Measurements from ENCODE around the gene DRC3.

Gene DRC3

DNA sequence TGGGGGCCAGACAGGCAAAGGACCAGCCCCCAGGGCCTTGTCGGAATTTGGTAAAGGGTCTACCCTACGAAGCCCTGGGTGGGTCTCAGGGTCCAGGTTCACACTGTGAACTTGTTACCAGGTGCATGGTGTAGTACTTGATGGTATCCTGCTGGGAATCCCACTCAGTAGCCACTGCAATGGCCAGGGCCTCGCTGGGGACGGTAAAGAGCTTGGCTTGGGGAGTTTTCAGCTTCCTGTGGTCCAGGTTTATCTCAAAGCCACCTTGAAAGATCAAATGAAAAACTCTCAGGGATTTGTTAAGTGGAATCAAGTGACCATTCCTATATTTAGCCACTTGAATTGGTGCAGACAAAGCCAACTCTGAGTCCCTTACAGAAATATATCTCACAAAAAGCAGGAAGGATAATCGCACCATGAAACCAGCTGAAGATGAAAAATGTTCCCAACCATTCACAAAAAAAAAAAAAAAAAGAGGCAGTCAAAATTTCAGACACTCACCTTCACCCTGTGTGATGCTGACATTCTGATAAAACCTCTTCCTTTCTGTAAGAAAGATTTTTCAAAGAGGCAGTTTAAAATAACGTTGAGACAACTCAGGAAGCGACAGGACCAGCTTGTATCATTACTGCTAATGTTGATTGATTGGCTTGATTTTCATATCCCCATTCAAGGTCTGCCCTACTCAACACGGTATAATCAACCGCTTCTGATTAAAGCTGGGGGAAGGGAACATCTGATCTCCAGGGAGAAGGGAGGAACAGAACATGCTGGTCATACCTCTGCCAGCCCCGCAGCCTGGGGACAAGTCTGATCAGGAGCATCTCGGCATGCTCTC is 55.7 kb downstream of the DRC3 start:
- TF ChIP-seq, protein P1, sequence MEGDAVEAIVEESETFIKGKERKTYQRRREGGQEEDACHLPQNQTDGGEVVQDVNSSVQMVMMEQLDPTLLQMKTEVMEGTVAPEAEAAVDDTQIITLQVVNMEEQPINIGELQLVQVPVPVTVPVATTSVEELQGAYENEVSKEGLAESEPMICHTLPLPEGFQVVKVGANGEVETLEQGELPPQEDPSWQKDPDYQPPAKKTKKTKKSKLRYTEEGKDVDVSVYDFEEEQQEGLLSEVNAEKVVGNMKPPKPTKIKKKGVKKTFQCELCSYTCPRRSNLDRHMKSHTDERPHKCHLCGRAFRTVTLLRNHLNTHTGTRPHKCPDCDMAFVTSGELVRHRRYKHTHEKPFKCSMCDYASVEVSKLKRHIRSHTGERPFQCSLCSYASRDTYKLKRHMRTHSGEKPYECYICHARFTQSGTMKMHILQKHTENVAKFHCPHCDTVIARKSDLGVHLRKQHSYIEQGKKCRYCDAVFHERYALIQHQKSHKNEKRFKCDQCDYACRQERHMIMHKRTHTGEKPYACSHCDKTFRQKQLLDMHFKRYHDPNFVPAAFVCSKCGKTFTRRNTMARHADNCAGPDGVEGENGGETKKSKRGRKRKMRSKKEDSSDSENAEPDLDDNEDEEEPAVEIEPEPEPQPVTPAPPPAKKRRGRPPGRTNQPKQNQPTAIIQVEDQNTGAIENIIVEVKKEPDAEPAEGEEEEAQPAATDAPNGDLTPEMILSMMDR (IDR thresholded peaks at IDR 0.05; ENCODE audit: borderline replicate concordance, insufficient read depth, low read depth, low read length), result no peak
- no peak overlapping the region for H3K4me3 ChIP-seq (ENCODE audit: low read depth, low read length)

DNA sequence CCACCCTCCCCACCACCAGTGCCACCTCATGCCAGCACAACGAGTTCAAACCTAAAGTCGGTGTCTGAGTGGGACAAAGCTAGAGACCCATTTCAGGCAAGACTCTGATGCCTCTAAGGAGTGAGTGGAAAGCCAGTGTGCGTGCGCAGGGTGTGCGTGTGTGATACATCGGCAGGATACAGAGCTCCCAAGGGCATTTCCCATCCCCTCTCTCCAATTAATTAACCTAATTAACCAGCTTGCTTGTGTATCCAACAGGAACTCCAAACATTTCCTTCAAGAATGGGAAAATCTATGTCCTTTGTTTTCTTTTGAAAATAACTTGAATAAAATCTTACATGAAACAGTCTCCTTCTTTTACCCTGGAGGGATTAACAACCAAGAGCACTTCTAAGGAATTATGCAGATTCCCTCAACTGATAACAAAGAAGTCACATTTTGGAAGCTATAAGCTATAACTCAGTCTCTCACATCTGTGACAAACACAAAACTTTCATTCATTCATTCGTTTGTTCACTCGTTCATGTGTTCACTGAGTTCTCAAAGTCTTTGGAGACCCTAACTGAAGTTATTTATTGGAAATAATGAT is 56.4 kb downstream of the DRC3 start:
- TF ChIP-seq, protein P1 (IDR thresholded peaks at IDR 0.05; ENCODE audit: borderline replicate concordance, insufficient read depth, low read depth, low read length), result no peak
- no peak overlapping the region for H3K4me3 ChIP-seq (ENCODE audit: low read depth, low read length)

DNA sequence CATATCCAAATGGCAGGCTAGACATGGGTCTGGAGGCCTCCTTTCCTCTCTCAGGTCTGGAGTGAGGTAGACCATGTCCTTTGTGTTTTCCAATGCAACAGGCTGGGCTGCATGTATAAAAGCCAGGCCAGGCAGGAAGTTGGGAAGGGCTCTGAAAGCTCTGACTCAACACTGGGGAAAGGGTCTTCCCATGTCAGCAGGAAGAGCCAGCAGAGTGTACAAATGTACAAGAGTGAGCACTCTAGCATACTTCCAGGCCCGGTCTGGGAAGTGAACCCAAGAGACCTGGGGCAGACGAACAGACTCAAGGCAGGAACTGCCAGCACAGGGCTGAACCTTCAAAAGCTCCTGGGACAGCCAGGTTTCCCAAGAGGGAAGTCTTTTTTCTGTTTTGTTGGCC is 59.3 kb downstream of the DRC3 start:
- TF ChIP-seq, protein P1 (IDR thresholded peaks at IDR 0.05; ENCODE audit: borderline replicate concordance, insufficient read depth, low read depth, low read length), result no peak

DNA sequence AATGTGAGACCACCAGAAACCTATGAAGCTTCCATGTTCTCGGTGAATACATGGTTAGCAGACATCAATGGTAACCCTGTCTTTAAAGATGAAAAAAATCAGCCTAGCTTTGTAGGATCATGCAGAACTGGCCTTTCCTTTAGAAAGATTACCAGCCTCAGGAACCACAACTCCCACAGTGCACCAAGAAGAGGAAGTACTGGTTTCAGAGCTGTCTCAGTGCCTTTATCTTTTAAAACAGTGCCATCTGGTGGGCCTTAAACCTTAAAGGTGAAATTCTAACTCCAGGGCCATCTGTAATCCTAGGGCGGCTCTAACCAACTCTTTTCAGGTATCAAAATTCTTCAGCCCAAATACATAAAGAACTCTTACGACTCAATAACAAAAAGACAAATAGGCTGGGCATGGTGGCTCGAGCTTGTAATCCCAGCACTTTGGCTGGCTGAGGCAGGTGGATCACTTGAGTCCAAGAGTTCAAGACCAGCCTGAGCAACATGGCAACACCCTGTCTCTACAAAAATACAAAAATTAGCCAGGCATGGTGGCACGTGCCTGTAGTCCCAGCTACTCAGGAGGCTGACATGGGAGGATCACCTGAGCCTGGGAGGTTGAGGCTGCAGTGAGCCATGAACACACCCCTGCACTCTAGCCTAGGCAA is 60.9 kb downstream of the DRC3 start:
- no peak overlapping the region for H3K4me3 ChIP-seq (ENCODE audit: low read depth, low read length)
- TF ChIP-seq, protein P1 (IDR thresholded peaks at IDR 0.05; ENCODE audit: borderline replicate concordance, insufficient read depth, low read depth, low read length), result peak; percentile 31; the same call in 1 of the 2 replicates

More for the DNA sequence above, 59.3 kb downstream of the DRC3 start:
- no peak overlapping the region for H3K4me3 ChIP-seq (ENCODE audit: low read depth, low read length)

DNA sequence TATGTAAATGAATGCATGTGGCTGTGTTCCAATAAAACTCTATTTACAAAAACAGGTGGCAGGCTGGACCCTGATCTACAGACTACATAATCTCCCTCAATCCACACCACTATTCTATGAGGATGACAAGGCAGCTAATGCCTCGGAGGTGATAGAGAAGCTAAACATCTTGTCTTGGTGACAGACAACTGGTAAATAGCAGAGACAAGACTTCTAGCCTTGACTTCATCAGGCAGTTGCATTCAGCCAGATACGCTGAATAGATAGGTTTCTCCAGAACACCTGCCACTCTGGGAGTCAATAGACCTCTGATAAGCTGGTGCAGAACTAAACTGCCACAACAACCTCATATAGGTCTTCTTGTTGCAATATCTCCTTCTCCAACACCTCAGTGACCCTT is 63.0 kb downstream of the DRC3 start:
- TF ChIP-seq, protein P1 (IDR thresholded peaks at IDR 0.05; ENCODE audit: borderline replicate concordance, insufficient read depth, low read depth, low read length), result no peak
- no peak overlapping the region for H3K4me3 ChIP-seq (ENCODE audit: low read depth, low read length)

DNA sequence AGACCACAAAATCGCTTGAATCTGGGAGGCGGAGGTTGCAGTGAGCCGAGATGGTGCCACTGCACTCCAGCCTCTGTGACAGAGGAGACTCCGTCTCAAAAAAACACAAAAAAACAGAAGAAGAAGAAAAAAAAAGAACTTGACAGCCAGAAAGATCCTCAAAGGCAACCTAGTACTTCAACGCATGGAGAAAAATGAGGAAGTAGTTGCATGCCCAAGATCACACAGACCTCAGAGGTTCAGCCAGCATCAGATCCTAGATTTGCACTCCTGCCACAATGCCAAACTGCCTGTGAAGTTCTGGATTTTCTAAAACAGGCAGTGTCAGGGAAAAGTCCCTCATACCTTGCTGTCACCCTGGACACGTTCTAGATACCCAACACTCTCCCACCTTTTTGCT is 64.8 kb downstream of the DRC3 start:
- TF ChIP-seq, protein P1 (IDR thresholded peaks at IDR 0.05; ENCODE audit: borderline replicate concordance, insufficient read depth, low read depth, low read length), result no peak
- no peak overlapping the region for H3K4me3 ChIP-seq (ENCODE audit: low read depth, low read length)
